Stimulated activated CD8-positive, alpha-beta memory T cell treated with anti-CD3 and anti-CD28 coated beads, Interleukin-12 subunit alpha, Interleukin-12 subunit beta, amount 100 ng/mL, for 24 hours (primary cell): ENCODE measurements around the gene CPED1.
"Not testable (repeated sequence)": the region's sequence is repeated elsewhere in the genome, so short reads cannot be mapped to it uniquely, and the experiment has no call there.

Source experiments
- DNase-seq: peaks from one replicate; pipeline ENCODE4 v3.0.0-alpha.2; 2020; ENCODE audit errors: extremely low read depth

Gene CPED1

DNA sequence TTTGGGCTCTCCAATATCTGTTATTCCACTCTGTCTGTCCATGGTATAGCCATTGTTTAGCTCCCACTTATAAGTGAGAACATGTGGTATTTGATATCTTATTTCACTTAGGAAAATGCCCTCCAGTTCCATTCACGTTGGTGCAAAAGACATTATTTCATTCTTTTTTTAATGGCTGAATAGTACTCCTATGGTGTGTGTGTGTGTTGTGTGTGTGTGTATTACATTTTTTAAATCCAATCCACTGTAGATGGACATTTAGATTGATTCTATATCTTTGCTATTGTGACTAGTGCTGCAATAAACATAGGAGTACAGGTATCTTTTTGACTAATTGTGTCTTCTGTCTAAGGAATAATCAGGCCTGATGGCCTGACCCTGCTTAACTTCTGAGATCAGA is 7.4 kb upstream of the CPED1 start:
- DNase-seq = no peak

DNA sequence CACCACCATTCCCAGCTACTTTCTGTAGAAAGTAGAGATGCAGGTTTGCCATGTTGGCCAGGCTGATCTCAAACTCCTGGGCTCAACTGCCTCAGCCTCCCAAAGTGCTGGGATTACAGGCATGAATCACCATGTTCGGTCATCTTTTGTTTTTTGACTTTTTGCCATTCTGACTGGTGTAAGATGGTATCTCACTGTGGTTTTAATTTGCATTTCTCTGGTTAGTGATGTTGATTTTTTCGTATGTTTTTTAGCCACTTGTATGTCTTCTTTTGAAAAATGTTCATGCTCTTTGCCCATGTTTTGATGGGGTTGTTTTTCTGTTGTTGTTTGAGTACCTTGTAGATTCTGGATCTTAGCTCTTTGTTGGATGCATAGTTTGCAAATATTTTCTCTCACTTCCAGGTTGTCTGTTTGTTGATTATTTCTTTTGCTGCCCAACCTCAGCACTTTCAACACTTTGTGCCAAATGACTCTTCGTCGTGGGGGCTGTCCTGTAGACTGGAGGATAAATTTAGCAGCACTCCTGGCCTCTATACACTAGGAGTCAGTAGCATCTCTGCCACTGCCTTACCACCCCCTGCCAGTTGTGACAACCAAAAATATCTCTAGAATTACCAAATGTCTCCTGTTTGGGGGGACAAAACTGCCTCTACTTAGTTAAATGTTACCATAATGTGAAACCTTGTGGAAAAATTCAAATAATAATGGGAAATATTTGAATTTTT is 6.5 kb upstream of the CPED1 start:
- no peak for DNase-seq

GRCh38 chr7:120983592-120983991 is 4.9 kb upstream of the CPED1 start:
- DNase-seq = not testable (repeated sequence)

GRCh38 chr7:120984406-120984805 is 4.1 kb upstream of the CPED1 start:
- DNase-seq = no peak

DNA sequence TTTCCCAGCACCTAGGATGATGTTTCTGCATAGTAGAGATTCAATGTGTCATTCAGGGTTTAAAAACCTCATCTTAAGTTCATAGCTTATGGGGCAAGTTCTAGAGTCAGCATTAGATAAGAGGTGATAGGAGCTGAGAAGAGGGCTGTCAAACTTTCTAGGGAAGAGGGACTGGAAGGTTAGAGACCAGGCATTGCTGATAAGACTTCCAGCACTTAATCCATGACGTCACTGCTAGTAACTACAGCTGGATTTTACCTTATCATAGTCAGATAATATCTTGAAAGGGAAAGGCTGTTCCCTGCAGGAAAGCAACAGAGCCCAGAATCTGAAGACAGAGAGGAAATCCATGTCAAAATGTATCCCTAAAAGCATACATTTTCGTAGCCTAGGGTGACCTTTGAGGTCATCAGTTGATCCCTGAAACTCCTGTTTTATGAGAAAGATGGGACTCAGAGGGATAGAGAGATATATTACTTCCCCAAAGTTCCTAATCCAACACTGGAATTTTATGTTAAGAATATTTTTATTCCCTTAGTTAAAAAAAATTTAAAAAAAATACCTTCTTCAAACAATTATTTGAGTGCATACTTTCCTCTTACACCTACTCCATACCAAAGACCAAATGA is 3.3 kb upstream of the CPED1 start:
- no peak for DNase-seq

GRCh38 chr7:120985839-120986238 is 2.7 kb upstream of the CPED1 start:
- DNase-seq = no peak

- DNase-seq = no peak
Observed at GRCh38 chr7:120986650-120987049, 1.9 kb upstream of the CPED1 start.

DNA sequence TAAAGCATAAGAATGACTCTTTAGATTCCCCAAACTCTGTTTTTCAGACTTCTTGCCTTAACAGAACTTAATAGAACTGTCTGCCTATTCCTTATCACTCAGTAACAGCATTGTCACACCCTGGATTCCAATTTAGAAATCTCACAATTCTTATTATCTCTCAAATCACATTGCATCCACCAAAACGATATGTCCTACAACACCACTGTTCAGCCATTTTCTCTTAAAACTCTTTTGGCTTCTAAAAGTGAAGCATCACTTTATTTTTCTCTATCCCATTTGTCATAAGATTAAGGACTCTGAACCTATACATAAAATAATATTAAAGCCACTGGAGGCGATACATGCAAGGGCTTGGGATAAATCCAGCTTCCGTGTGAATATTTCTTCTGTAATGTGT is 1.2 kb upstream of the CPED1 start:
- no peak for DNase-seq

DNA sequence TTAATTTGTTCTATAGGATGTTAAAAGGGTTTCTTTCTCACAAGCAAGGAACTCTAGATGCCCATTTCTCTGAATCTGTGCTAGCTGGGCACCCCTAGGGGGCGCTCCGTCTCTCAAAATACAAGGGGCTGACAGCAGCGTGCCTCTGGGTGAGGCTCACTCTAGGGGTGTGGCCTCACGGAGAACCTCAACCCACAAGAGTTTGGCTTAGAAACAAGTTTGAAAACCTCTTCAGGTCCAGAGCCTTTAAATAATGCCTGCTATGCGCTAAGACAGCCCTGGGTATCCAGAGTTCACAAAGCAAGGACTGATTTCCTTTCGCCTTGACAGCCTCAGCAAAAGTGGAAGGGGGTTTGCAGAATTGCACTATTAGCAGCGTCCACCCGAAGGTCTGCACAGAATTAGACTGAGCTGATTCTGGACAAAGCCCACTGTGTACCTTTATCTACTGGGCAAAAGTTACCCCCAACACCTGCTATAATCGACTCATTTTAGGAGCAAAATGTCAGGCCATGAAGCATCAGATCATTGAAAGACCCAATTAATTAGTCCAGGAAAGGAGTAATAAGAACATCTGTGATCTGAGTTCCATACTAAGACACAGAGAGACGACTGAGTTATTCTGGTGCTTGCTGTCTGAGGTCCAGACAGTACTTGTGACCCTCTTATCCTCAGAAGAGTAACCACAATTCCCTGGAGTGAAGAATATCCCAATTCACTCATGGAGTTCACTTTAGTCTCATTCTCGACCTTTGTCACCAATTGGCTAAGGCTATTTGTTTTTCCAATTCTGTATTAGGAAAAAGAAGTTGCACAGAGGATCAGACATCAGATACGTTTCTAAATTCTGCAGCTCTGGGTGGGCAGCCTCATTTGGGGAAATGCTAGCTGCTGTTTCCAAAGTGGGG is 574 bp upstream of the CPED1 start:
- peak; percentile 53 for DNase-seq

GRCh38 chr7:120989257-120990220 is 1.0 kb downstream of the CPED1 start:
- no peak for DNase-seq

GRCh38 chr7:120990468-120991118 is 2.1 kb downstream of the CPED1 start:
- no peak for DNase-seq

- no peak for DNase-seq
Observed at GRCh38 chr7:120991161-120991560, 2.6 kb downstream of the CPED1 start.

DNA sequence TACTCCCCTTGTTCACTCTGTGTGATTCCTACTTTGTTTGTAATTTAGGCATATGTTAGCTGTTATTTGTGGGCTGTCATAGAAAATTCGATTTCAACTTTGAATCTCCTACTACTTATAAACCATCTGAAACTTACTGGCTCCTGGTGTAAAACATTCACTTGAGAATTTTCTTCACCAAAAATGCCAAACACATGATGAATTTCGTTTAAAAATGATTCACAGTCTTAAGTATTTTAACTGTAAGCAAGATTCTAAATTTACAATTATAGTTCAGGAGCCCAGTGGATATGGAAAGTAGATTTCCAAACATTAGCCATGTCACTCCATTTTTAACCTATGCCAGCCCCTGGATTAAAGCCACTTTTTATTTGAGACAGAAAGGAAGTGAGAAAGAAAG is 3.1 kb downstream of the CPED1 start:
- no peak for DNase-seq

DNA sequence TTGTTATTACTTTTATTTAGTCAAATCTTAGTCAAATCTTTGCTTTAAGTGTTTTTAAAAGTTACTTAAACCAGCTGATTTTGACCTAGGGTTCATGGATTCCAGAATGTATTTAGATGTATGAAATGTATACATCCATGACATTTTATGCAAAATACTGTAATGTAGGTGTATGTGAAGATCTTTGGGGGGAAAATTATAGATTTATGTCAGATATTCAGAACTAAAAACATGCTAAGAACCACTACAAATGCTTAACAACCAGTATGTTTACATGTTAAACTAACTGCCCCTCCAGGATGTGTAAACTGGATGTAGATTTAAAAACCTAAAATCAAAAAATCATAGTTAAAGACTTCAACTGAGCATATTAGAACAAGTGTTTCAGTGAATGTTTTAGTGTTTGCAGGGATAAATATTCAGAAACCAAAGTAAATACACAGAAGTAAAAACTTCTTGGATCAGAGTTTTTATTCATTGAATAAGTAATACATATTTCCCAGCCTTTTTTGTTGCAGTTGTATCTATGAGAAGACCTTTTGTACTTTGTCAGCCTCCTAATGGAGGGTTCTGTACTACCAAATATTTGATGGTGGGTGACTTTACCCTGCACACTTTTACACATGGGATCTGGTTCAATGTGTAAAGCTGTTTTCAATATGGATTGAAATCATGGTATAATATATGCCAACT is 3.9 kb downstream of the CPED1 start:
- no peak for DNase-seq

GRCh38 chr7:120992965-120993494 is 4.5 kb downstream of the CPED1 start:
- no peak for DNase-seq

DNA sequence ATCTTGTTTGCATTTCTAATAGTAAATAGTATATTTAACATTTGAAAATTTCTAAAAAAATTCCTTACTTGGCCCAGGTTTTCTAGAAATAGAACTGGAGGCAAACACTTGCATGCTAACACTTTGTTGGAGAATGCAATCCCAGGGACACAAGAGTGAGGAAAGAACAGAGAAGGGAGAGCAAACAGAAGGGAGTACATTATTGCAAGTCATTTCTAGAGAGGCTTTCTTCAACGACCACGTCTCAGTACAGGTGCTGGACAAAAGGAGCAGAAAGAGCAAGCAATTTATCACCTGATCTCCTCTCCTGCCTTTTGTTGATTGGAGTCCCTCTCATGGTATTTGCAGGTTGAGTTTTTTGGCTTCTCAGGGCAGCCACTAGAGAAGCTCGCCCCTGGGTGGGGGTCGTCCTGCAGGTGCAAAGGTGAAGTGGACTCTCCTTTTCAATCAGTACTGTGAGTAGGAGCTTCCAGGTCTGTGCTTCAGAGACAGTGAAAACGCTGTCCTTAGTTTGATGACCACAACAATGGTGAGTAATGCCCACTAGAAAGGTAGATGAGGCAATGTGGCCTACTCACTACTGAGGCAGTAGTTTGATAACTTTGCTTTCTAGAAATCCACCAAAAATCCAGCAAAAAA is 5.2 kb downstream of the CPED1 start:
- no peak for DNase-seq

DNA sequence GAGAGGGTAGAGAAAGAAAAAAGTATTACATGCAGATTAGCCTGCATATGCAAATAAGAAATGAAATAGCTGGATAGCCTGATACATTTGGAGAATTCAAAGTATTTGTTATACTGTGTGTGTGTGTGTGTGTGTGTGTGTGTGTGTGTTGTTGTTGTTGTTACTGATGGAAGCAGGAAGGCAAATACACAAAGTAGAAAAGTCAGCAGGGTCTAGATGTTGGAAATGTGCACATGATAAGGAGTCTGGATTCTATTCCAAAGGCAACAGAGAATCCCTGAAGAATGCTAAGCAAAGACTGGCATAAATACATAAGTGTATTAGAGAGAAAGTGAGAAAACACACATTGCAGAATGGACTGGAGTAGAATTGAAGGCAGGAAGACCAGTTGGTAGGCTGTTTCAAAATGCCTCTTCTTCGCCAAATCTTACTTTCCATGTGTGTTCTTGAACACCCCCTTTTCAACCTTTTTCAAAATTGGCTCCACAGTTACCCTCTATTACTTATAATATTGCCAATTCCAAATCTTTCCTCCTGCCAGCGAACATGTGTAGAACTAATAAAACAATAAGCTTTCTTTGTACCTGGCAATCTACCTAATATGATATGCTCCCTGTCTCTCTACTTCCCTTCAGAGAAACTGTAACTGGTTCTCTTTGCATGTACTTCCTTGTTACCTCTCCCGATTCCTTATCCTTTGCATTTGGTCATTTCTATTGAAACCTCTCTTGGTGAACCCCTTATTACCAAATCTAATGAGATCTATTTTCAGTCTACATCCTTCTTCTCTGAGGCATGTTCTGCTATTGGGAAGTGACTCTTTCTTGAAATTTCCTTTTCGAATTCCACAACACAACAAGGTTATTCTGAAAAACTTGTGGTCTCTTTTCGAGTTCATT is 6.2 kb downstream of the CPED1 start:
- no peak for DNase-seq

DNA sequence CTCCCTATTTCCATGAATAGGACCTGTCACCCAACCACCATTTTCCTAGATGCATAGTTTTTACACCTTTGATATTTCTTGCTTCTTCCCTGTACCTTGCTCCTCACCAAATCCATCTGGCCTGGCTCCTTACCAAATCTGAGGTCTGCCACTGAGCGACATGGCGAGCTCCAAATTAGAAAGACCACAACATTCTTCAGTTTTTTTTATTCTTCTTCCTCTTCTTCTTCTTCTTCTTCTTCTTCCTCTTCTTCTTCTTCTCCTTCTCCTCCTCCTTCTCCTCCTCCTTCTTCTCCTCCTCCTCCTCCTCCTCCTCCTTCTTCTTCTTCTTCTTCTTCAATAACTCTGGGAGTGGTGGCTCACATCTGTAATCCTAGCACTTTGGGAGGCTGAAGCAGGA is 7.1 kb downstream of the CPED1 start:
- no peak for DNase-seq
